ENCODE results near the gene ELMOD2. TPM values are rescaled to one million over a fixed set of nuclear protein-coding genes. Genes with fewer than 3 reads are reported as not detected.

Gene ELMOD2
- total RNA-seq, 1 experiment from 2014 or later = 27.4 TPM

DNA sequence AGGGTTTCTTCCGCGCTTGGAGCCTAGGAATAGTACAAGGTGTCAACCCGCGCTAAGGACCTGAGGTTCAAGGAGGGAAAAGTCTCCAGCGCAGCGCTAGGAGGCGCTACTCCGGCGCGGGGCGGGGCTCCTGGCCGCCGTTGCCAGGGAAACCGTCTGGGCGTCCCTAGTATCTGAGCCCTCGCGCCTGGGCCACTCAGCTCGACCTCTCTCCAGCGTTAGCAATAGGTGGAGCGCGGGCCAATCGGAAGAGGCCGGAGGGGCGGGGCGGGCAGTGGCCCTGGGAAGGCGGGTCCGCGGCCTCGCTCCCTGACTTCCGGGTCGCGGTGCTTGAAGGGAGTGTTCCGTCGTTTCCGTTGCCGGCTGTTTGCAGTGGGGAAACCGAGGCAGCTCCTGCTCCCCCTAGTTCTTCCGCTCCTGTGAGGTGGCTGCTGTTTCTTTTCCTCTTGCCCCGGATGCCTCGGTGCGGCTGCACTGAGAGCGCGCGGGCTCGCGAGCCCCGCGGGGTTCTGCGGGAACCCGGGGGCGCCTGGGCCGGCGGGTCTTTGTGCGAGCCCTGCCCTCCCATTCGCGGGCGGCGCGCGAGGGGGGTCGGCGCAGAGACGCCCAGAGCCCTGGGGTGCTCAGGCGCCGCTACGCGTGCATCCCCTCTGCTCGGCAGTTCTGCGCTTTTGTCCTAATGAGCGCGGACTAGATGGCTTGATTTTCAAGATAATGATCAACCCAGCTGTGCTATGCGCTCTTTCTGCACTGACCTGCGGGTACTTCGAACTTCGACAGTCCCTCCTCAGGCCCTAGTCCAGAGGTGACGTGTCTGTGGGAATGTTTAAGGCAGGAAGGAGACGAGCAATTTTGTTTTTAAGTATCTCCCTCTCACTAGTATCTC is at the start of gene ELMOD2 (continued):
- TF ChIP-seq, protein P1, sequence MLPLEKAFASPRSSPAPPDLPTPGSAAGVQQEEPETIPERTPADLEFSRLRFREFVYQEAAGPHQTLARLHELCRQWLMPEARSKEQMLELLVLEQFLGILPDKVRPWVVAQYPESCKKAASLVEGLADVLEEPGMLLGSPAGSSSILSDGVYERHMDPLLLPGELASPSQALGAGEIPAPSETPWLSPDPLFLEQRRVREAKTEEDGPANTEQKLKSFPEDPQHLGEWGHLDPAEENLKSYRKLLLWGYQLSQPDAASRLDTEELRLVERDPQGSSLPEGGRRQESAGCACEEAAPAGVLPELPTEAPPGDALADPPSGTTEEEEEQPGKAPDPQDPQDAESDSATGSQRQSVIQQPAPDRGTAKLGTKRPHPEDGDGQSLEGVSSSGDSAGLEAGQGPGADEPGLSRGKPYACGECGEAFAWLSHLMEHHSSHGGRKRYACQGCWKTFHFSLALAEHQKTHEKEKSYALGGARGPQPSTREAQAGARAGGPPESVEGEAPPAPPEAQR (CRISPR knock-in tag; IDR thresholded peaks at IDR 0.05) = no peak
- TF ChIP-seq TEAD1 (CRISPR knock-in tag; IDR thresholded peaks at IDR 0.05) (no peak), NFATC4 (CRISPR knock-in tag; IDR thresholded peaks at IDR 0.05) (no peak), NR2C2 (CRISPR knock-in tag; IDR thresholded peaks at IDR 0.05) (peak; percentile 52; the same call in 1 of the 2 replicates), TCF7 (CRISPR knock-in tag; IDR thresholded peaks at IDR 0.05; ENCODE audit: low read depth) (no peak), ZNF416 (CRISPR knock-in tag; IDR thresholded peaks at IDR 0.05) (no peak), ELF4 (CRISPR knock-in tag; IDR thresholded peaks at IDR 0.05; ENCODE audit: low read depth) (no peak), GRHL2 (CRISPR knock-in tag; IDR thresholded peaks at IDR 0.05; ENCODE audit: insufficient replicate concordance, severe bottlenecking) (no peak), ZNF671 (CRISPR knock-in tag; IDR thresholded peaks at IDR 0.05) (no peak), NFYB (CRISPR knock-in tag; conservative IDR thresholded peaks at IDR 0.05; ENCODE audit: low read depth) (peak; percentile 71), TP53 (CRISPR knock-in tag; IDR thresholded peaks at IDR 0.05) (no peak), SMAD3 (CRISPR knock-in tag; IDR thresholded peaks at IDR 0.05; ENCODE audit: borderline replicate concordance) (peak; percentile 68), ZNF423 (CRISPR knock-in tag; IDR thresholded peaks at IDR 0.05) (peak; percentile 34; the same call in 1 of the 2 replicates), NR1H2 (CRISPR knock-in tag; IDR thresholded peaks at IDR 0.05) (no peak)
- TF ChIP-seq, protein P2, sequence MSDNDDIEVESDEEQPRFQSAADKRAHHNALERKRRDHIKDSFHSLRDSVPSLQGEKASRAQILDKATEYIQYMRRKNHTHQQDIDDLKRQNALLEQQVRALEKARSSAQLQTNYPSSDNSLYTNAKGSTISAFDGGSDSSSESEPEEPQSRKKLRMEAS (CRISPR knock-in tag; IDR thresholded peaks at IDR 0.05) = peak; percentile 83
- TF ChIP-seq, protein P3, sequence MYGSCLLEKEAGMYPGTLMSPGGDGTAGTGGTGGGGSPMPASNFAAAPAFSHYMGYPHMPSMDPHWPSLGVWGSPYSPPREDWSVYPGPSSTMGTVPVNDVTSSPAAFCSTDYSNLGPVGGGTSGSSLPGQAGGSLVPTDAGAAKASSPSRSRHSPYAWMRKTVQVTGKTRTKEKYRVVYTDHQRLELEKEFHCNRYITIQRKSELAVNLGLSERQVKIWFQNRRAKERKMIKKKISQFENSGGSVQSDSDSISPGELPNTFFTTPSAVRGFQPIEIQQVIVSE (CRISPR knock-in tag; IDR thresholded peaks at IDR 0.05; ENCODE audit: borderline replicate concordance) = no peak
- TF ChIP-seq, protein P4, sequence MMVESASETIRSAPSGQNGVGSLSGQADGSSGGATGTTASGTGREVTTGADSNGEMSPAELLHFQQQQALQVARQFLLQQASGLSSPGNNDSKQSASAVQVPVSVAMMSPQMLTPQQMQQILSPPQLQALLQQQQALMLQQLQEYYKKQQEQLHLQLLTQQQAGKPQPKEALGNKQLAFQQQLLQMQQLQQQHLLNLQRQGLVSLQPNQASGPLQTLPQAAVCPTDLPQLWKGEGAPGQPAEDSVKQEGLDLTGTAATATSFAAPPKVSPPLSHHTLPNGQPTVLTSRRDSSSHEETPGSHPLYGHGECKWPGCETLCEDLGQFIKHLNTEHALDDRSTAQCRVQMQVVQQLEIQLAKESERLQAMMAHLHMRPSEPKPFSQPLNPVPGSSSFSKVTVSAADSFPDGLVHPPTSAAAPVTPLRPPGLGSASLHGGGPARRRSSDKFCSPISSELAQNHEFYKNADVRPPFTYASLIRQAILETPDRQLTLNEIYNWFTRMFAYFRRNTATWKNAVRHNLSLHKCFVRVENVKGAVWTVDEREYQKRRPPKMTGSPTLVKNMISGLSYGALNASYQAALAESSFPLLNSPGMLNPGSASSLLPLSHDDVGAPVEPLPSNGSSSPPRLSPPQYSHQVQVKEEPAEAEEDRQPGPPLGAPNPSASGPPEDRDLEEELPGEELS (CRISPR knock-in tag; IDR thresholded peaks at IDR 0.05) = 0 out of 2 replicates have a peak, but pooled peaks have one; percentile 57
- TF ChIP-seq, protein P5, sequence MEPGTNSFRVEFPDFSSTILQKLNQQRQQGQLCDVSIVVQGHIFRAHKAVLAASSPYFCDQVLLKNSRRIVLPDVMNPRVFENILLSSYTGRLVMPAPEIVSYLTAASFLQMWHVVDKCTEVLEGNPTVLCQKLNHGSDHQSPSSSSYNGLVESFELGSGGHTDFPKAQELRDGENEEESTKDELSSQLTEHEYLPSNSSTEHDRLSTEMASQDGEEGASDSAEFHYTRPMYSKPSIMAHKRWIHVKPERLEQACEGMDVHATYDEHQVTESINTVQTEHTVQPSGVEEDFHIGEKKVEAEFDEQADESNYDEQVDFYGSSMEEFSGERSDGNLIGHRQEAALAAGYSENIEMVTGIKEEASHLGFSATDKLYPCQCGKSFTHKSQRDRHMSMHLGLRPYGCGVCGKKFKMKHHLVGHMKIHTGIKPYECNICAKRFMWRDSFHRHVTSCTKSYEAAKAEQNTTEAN (CRISPR knock-in tag; IDR thresholded peaks at IDR 0.05) = 0 out of 2 replicates have a peak, but pooled peaks have one; percentile 17

DNA sequence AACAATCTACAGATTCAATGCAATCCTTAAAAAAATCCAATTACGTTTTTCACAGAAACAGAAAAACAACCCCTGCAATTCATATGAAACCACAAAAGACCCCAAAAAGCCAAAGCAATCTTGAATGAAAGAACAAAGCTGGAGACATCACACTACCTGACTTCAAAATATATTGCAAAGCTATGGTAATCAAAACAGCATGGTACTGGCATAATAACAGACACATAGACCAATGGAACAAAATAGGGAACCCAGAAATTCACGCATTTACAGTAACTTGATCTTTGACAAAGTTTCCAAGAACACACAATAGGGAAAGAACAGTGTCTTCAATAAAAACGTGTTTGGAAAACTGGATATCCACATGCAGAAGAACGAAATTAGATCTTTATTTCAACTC is 40.5 kb upstream of the ELMOD2 start:
- peaks cover 15% of the 10 kb centered on the region for H3K9me3 Mint-ChIP-seq
- CTCF ChIA-PET = no interaction called here
- ATAC-seq = no peak
- H3K27me3 Mint-ChIP-seq (ENCODE audit: low read depth) = no peaks in the 10 kb centered on the region
- H3K4me3 Mint-ChIP-seq = no peak overlapping the region
- POLR2A ChIA-PET = no interaction called here
- DNase-seq (ENCODE audit: low spot score) = no peak
- no peak overlapping the region for H3K27ac Mint-ChIP-seq
- no peaks in the 10 kb centered on the region for H3K4me1 Mint-ChIP-seq
- no peaks in the 10 kb centered on the region for H3K36me3 Mint-ChIP-seq
- TF ChIP-seq, protein P6, sequence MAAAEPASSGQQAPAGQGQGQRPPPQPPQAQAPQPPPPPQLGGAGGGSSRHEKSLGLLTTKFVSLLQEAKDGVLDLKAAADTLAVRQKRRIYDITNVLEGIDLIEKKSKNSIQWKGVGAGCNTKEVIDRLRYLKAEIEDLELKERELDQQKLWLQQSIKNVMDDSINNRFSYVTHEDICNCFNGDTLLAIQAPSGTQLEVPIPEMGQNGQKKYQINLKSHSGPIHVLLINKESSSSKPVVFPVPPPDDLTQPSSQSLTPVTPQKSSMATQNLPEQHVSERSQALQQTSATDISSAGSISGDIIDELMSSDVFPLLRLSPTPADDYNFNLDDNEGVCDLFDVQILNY (CRISPR knock-in tag; IDR thresholded peaks at IDR 0.05) = no peak
- TF ChIP-seq GRHL2 (CRISPR knock-in tag; IDR thresholded peaks at IDR 0.05; ENCODE audit: insufficient replicate concordance, severe bottlenecking) (no peak), NFATC4 (CRISPR knock-in tag; IDR thresholded peaks at IDR 0.05) (no peak), NFE2L1 (CRISPR knock-in tag; IDR thresholded peaks at IDR 0.05) (no peak), SOX15 (CRISPR knock-in tag; IDR thresholded peaks at IDR 0.05) (no peak), ELF4 (CRISPR knock-in tag; IDR thresholded peaks at IDR 0.05; ENCODE audit: low read depth) (no peak), TEAD1 (CRISPR knock-in tag; IDR thresholded peaks at IDR 0.05) (no peak), ZNF671 (CRISPR knock-in tag; IDR thresholded peaks at IDR 0.05) (no peak), PRRX2 (CRISPR knock-in tag; IDR thresholded peaks at IDR 0.05) (no peak)
- TF ChIP-seq, protein P3 (CRISPR knock-in tag; IDR thresholded peaks at IDR 0.05; ENCODE audit: borderline replicate concordance) = no peak
- TF ChIP-seq, protein P7, sequence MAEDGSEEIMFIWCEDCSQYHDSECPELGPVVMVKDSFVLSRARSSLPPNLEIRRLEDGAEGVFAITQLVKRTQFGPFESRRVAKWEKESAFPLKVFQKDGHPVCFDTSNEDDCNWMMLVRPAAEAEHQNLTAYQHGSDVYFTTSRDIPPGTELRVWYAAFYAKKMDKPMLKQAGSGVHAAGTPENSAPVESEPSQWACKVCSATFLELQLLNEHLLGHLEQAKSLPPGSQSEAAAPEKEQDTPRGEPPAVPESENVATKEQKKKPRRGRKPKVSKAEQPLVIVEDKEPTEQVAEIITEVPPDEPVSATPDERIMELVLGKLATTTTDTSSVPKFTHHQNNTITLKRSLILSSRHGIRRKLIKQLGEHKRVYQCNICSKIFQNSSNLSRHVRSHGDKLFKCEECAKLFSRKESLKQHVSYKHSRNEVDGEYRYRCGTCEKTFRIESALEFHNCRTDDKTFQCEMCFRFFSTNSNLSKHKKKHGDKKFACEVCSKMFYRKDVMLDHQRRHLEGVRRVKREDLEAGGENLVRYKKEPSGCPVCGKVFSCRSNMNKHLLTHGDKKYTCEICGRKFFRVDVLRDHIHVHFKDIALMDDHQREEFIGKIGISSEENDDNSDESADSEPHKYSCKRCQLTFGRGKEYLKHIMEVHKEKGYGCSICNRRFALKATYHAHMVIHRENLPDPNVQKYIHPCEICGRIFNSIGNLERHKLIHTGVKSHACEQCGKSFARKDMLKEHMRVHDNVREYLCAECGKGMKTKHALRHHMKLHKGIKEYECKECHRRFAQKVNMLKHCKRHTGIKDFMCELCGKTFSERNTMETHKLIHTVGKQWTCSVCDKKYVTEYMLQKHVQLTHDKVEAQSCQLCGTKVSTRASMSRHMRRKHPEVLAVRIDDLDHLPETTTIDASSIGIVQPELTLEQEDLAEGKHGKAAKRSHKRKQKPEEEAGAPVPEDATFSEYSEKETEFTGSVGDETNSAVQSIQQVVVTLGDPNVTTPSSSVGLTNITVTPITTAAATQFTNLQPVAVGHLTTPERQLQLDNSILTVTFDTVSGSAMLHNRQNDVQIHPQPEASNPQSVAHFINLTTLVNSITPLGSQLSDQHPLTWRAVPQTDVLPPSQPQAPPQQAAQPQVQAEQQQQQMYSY (CRISPR knock-in tag; IDR thresholded peaks at IDR 0.05) = no peak
